H1 (cell line): ENCODE measurements around the gene SYNDIG1. TPM values are rescaled to one million over a fixed set of nuclear protein-coding genes. Genes with fewer than 3 reads are reported as not detected.

Source experiments
- MAFK ChIP-seq: IDR thresholded peaks from 2 replicates; pipeline ENCODE4 v1.6.1; 2012; ENCODE audit warnings: low read depth, mild to moderate bottlenecking, improper control_type of control experiment, low read length
- polyA plus RNA-seq, 7 experiments: library from polyadenylated mRNA; depleted of rRNA in 3 of 7; stranded (reverse) in 5 of 7; unstranded in 2 of 7; fragments of >200 nt in 5 of 7; fragments of 200-250 nt in 2 of 7; gene quantifications; 1 replicate in 5 of 7; 2 replicates in 1 of 7; 4 replicates in 1 of 7; pipeline versions ENCODE4 v1.2.1 to v1.2.3, GENCODE V29; 2011 to 2013; ENCODE audit warnings: missing spikeins in 2 of 7, mixed read lengths in 2 of 7
- total RNA-seq: library from RNA; stranded (reverse); fragmentation: NEBNext Ultra II Directional; extraction: Animal tissue kit (Norgen Biotek cat#: 25700); gene quantifications from 2 replicates; pipeline ENCODE4 v1.2.1, GENCODE V29; 2021

Gene SYNDIG1
- total and polyA plus RNA-seq, 2 of the 8 experiments (the other 6 are each of a cell fraction or from before 2014, with no cell fraction given), result 6.5 to 7.8 TPM

- TF ChIP-seq MAFK, result no peak
Measured at GRCh38 chr20:24453869-24454268, 15.6 kb upstream of the SYNDIG1 start (continued).
